Measurements from ENCODE around the gene DIS3L2.

DNA sequence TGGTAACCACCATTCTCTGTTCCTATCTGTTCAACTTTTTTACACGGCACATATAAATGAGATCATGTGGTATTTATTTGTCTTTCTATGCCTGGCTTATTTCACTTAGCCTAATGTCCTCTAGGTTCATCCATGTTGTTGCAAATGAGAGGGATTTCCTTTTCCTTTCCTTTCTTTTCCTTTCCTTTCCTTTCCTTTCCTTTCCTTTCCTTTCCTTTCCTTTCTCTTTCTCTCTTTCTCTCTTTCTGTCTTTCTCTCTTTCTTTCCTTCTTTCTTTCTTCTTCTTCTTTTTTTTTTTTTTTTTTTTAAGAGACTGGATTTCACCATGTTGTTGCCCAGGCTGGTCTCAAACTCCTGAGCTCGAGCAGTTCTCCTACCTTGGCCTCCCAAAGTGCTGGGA, 38.9 kb downstream of the DIS3L2 start:
- TF ChIP-seq, protein P1, sequence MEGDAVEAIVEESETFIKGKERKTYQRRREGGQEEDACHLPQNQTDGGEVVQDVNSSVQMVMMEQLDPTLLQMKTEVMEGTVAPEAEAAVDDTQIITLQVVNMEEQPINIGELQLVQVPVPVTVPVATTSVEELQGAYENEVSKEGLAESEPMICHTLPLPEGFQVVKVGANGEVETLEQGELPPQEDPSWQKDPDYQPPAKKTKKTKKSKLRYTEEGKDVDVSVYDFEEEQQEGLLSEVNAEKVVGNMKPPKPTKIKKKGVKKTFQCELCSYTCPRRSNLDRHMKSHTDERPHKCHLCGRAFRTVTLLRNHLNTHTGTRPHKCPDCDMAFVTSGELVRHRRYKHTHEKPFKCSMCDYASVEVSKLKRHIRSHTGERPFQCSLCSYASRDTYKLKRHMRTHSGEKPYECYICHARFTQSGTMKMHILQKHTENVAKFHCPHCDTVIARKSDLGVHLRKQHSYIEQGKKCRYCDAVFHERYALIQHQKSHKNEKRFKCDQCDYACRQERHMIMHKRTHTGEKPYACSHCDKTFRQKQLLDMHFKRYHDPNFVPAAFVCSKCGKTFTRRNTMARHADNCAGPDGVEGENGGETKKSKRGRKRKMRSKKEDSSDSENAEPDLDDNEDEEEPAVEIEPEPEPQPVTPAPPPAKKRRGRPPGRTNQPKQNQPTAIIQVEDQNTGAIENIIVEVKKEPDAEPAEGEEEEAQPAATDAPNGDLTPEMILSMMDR (IDR thresholded peaks at IDR 0.05), result no peak
- TF ChIP-seq POLR2A (IDR thresholded peaks at IDR 0.05) (no peak), EP300 (IDR thresholded peaks at IDR 0.05) (no peak)
